ENCODE measurements around the gene TET3.

The TET3 gene

DNA sequence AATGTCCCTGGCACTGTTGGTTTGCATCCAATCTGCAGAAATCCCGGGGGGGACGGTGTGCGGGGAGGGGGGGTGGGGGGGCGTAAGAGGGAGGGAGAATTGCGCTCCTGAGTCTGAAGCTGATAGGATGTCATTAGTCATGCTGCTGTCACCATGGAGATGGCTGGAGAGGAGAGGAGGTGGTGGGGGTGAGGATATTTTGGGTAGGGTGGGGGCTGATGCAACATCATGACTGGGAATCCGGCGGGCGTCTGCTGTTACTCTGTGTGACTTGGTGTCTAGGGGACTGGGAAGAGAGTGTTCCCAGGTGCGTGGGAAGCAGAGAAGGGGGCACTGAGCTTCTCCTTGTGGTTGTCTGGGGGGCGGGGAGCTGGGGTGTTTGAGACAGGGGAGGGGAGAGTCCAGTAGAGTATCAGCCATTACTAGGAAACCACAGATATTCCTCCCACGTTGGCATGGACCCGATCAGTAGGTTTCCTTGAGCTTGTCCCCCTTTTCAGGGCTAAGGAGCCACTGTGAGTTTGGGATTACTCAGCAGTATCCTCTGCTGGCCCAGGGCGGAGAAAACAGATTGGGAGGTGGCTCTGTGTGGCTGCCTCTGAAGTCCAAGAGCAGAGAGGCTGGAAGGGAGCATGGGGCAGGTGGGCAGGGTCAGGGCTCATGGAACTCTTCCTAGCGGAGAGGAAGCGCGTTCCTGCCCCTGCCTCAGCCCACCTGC lies 18.9 kb downstream of the TET3 start:
- TF ChIP-seq, protein P1, sequence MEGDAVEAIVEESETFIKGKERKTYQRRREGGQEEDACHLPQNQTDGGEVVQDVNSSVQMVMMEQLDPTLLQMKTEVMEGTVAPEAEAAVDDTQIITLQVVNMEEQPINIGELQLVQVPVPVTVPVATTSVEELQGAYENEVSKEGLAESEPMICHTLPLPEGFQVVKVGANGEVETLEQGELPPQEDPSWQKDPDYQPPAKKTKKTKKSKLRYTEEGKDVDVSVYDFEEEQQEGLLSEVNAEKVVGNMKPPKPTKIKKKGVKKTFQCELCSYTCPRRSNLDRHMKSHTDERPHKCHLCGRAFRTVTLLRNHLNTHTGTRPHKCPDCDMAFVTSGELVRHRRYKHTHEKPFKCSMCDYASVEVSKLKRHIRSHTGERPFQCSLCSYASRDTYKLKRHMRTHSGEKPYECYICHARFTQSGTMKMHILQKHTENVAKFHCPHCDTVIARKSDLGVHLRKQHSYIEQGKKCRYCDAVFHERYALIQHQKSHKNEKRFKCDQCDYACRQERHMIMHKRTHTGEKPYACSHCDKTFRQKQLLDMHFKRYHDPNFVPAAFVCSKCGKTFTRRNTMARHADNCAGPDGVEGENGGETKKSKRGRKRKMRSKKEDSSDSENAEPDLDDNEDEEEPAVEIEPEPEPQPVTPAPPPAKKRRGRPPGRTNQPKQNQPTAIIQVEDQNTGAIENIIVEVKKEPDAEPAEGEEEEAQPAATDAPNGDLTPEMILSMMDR (IDR thresholded peaks at IDR 0.05; ENCODE audit: low read depth, low read length, missing control alignments): no peak
- no peak for DNase-seq (ENCODE audit: low read depth)
- in situ Hi-C loops (cut with HindIII; ENCODE audit: low sequenced_read_pairs): no loop called here
- H3K4me3 ChIP-seq (ENCODE audit: low read depth, low read length): peak overlapping the region; percentile 57

DNA sequence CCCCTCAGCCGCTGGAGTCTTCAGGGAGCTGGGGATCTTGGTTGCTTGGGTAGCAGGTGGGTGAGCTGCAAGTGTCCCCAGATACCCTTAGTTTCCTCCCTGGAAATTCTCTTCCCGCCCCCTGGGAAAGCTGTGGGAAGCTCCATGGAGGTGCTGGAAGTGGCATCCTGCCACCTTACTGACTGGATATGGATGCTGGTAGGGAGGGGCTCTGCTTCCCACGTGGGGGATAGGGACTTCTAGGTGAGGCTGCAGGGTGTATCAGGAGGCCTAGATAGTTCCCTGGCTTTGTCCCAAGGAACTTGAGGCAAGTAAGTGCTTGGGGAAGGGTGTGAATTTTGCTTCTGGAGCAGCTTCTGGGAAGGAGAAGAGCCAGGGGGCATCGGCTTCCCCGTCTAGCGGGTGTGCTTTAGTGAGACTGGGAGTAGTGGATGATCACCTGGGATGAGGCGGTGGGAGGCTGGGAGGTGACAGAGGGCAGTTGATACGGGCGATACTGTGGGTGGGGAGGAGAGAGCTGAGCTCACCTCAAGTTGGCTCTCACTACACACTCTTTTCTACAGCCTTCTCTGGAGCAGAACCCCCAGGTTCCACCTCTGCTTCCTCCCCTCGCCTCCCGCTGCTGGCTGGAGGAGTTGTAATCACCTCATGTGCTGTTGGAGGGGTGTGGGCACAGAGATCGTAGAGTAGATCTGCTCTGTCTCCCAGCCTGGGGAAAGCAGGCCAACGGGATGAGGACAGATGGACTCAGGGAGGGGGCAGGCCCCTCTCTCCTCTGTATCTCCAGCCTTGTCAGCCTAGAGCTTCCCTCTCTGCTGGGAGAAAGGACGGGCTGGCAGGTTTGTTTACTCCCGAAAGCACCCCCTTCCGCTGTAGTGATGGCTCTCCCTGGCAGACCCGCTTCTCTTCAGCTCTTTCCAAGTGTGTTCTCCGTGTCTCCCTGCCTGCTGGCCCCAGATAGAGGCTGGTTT lies 19.8 kb downstream of the TET3 start:
- TF ChIP-seq, protein P1 (IDR thresholded peaks at IDR 0.05; ENCODE audit: low read depth, low read length, missing control alignments): no peak
- DNase-seq (ENCODE audit: low read depth): no peak
- H3K4me3 ChIP-seq (ENCODE audit: low read depth, low read length): no peak overlapping the region
- in situ Hi-C loops (cut with HindIII; ENCODE audit: low sequenced_read_pairs): no loop called here

DNA sequence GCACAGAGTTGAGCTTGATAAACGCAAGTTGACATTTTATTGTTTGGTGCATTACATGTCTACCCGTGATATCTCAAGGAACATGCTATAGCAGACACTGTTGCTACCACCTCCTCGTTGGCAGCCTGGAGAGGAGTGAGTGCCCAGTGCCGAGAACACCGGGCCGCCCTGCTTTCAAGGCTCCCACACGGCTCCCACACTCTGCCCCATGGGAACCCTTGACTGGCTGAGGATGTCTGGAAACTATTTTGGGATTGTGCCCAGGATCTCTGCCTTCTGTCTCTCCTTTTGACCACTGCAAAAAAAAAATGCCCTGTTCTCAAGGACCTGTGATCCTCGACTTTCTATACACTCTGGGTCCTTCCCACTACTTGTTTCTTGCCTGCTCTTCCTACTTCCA lies 21.1 kb downstream of the TET3 start:
- in situ Hi-C loops (cut with HindIII; ENCODE audit: low sequenced_read_pairs): no loop called here
- DNase-seq (ENCODE audit: low read depth): no peak
- H3K4me3 ChIP-seq (ENCODE audit: low read depth, low read length): no peak overlapping the region
- TF ChIP-seq, protein P1 (IDR thresholded peaks at IDR 0.05; ENCODE audit: low read depth, low read length, missing control alignments): no peak

DNA sequence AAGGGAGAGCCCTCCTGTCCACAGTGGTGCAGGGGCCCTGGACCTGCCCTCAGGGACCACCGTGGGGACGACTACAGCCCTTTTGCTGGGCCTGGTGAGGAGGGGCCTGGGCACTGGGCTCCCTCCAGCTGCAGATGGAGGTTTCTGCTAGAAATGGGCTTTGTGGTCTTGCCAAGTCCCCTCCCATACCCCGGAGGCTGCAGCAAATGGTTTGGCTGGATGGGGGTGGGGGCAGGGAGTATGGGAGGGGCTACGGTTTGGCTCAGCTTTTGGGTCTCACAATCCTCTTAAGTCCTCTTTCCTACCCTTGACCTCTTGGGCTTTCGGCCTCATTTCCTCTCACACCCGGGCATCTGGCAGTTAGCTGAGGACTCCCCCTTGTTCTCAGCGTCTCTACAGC lies 21.7 kb downstream of the TET3 start:
- H3K4me3 ChIP-seq (ENCODE audit: low read depth, low read length): no peak overlapping the region
- TF ChIP-seq, protein P1 (IDR thresholded peaks at IDR 0.05; ENCODE audit: low read depth, low read length, missing control alignments): no peak
- no peak for DNase-seq (ENCODE audit: low read depth)
- in situ Hi-C loops (cut with HindIII; ENCODE audit: low sequenced_read_pairs): no loop called here

DNA sequence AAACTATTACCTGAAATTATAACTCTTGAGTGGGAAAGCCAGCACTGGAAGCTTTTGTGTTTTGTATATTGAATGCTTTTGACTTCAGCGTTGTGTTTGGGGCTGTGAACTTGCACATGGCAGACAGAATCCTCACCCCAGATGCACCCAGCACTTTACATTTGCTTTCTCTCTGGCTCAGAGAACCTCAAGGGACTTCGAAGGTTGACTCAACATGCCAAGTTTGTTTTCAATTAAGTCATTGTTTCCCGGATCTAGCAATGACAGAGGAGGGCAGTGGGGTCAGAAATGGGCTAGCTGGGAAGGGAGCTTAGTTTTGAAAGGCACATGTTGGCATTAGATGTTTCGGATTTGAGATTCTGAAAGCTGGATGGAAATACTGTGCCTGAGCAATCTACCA lies 22.4 kb downstream of the TET3 start:
- H3K4me3 ChIP-seq (ENCODE audit: low read depth, low read length): no peak overlapping the region
- in situ Hi-C loops (cut with HindIII; ENCODE audit: low sequenced_read_pairs): no loop called here
- TF ChIP-seq, protein P1 (IDR thresholded peaks at IDR 0.05; ENCODE audit: low read depth, low read length, missing control alignments): no peak
- DNase-seq (ENCODE audit: low read depth): no peak

DNA sequence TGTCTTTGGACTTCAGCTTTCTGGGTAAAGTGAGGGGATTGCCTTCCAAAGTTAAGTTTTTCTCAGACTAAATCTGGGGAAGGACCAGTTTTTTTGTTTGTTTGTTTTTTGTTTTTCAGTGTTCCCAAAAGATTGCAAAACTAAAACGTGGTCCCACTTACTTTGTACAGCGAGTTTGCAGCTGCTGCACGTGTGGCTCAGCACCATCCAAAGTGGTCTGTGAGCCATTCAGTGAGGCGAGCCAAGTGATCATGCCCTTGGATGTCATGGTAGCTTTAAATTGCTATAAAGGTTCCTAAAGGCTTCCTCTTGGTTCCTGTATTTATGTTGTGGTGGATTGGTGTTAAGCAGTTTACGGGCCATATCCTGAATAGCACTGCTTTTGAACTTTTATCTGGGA lies 23.0 kb downstream of the TET3 start:
- no peak overlapping the region for H3K4me3 ChIP-seq (ENCODE audit: low read depth, low read length)
- TF ChIP-seq, protein P1 (IDR thresholded peaks at IDR 0.05; ENCODE audit: low read depth, low read length, missing control alignments): no peak
- DNase-seq (ENCODE audit: low read depth): no peak
- in situ Hi-C loops (cut with HindIII; ENCODE audit: low sequenced_read_pairs): no loop called here
